ENCODE measurements around the gene SGSM1.

GRCh38 chr22:24945430-24945829 lies 139.4 kb downstream of the SGSM1 start:
- TF ChIP-seq POLR2A (IDR thresholded peaks at IDR 0.05) (no peak), EP300 (IDR thresholded peaks at IDR 0.05) (no peak)
- TF ChIP-seq, protein P1, sequence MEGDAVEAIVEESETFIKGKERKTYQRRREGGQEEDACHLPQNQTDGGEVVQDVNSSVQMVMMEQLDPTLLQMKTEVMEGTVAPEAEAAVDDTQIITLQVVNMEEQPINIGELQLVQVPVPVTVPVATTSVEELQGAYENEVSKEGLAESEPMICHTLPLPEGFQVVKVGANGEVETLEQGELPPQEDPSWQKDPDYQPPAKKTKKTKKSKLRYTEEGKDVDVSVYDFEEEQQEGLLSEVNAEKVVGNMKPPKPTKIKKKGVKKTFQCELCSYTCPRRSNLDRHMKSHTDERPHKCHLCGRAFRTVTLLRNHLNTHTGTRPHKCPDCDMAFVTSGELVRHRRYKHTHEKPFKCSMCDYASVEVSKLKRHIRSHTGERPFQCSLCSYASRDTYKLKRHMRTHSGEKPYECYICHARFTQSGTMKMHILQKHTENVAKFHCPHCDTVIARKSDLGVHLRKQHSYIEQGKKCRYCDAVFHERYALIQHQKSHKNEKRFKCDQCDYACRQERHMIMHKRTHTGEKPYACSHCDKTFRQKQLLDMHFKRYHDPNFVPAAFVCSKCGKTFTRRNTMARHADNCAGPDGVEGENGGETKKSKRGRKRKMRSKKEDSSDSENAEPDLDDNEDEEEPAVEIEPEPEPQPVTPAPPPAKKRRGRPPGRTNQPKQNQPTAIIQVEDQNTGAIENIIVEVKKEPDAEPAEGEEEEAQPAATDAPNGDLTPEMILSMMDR (IDR thresholded peaks at IDR 0.05): no peak
